ENCODE results near the gene ZFP36L1.

Gene ZFP36L1

GRCh38 chr14:68740788-68741476 lies 51.9 kb downstream of the ZFP36L1 start:
- Histone ChIP-seq H3K4me1 (ENCODE audit: control insufficient read depth, insufficient read depth, low read length) (peaks cover 12% of the 10 kb centered on the region), H3K9ac (ENCODE audit: low read length) (no peak overlapping the region), H3K9me3 (ENCODE audit: control insufficient read depth, low read length) (no peaks in the 10 kb centered on the region), H3K4me3 (ENCODE audit: low read length) (no peak overlapping the region), H3K36me3 (ENCODE audit: control insufficient read depth, insufficient read depth, low read length, severe bottlenecking) (no peaks in the 10 kb centered on the region), H3K27me3 (replicated peaks; ENCODE audit: control insufficient read depth, insufficient read depth, low read length) (no peaks in the 10 kb centered on the region)
- no peak for DNase-seq (ENCODE audit: low read depth)

- H3K9ac ChIP-seq (ENCODE audit: low read length): no peak overlapping the region
- no peaks in the 10 kb centered on the region for H3K9me3 ChIP-seq (ENCODE audit: control insufficient read depth, low read length)
- H3K27me3 ChIP-seq (replicated peaks; ENCODE audit: control insufficient read depth, insufficient read depth, low read length): no peaks in the 10 kb centered on the region
- no peak overlapping the region for H3K4me3 ChIP-seq (ENCODE audit: low read length)
- peaks cover 16% of the 10 kb centered on the region for H3K4me1 ChIP-seq (ENCODE audit: control insufficient read depth, insufficient read depth, low read length)
- no peak for DNase-seq (ENCODE audit: low read depth)
- H3K36me3 ChIP-seq (ENCODE audit: control insufficient read depth, insufficient read depth, low read length, severe bottlenecking): no peaks in the 10 kb centered on the region
Observed at GRCh38 chr14:68739701-68740100, 53.2 kb downstream of the ZFP36L1 start.

- no peak for DNase-seq (ENCODE audit: low read depth)
- Histone ChIP-seq H3K9ac (ENCODE audit: low read length) (no peak overlapping the region), H3K27me3 (replicated peaks; ENCODE audit: control insufficient read depth, insufficient read depth, low read length) (no peaks in the 10 kb centered on the region), H3K36me3 (ENCODE audit: control insufficient read depth, insufficient read depth, low read length, severe bottlenecking) (no peaks in the 10 kb centered on the region), H3K9me3 (ENCODE audit: control insufficient read depth, low read length) (no peaks in the 10 kb centered on the region), H3K4me1 (ENCODE audit: control insufficient read depth, insufficient read depth, low read length) (peaks cover 16% of the 10 kb centered on the region), H3K4me3 (ENCODE audit: low read length) (no peak overlapping the region)
Observed at GRCh38 chr14:68738559-68738958, 54.3 kb downstream of the ZFP36L1 start.
